ENCODE measurements around the gene FAM53B. TPM values are rescaled to one million over a fixed set of nuclear protein-coding genes. Genes with fewer than 3 reads are reported as not detected.

FAM53B gene
- total RNA-seq, 6 experiments from 2014 or later: 4.4 to 10.8 (median 4.8) TPM

DNA sequence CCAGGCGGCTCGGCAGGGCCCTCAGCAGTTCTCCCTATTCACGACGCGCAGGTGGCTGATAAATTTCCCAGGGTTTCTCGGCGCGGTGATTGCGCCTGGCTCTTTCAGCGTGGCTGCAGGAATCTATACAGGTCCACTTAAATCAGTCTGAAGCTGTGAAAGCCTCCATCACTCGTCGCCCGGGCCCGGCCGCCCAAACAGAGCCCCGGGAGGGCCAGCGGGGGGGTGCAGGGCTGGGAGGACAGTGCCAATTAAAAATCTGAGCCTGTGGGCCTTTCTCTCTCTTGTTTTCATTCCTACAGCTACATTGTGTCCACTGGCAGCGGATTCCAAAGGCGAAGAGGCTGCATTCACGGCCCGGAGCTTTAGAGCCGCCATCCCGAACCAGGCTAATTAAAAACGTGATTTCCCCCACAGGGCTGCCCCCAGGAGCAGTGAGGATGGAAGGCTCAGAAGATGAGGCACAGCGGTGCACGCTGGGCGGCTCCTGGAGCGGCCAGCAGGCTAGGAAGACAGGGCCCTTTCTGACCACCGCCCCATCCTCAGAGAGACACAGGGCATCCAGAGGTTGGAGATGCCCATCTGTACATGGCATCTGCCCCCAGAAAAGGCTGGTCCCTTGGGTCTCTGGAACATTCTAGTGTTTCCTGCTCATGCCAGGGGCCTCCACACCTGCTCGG, 100.7 kb downstream of the FAM53B start:
- no peak overlapping the region for H3K4me3 ChIP-seq
- no peaks in the 10 kb centered on the region for H3K27me3 ChIP-seq
- no peaks in the 10 kb centered on the region for H3K9me3 ChIP-seq
- intact Hi-C loops (cut with DNase I): no loop called here
- TF ChIP-seq, protein P1, sequence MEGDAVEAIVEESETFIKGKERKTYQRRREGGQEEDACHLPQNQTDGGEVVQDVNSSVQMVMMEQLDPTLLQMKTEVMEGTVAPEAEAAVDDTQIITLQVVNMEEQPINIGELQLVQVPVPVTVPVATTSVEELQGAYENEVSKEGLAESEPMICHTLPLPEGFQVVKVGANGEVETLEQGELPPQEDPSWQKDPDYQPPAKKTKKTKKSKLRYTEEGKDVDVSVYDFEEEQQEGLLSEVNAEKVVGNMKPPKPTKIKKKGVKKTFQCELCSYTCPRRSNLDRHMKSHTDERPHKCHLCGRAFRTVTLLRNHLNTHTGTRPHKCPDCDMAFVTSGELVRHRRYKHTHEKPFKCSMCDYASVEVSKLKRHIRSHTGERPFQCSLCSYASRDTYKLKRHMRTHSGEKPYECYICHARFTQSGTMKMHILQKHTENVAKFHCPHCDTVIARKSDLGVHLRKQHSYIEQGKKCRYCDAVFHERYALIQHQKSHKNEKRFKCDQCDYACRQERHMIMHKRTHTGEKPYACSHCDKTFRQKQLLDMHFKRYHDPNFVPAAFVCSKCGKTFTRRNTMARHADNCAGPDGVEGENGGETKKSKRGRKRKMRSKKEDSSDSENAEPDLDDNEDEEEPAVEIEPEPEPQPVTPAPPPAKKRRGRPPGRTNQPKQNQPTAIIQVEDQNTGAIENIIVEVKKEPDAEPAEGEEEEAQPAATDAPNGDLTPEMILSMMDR (IDR thresholded peaks at IDR 0.05): no peak
- no peak for TF ChIP-seq POLR2A (IDR thresholded peaks at IDR 0.05)
- H3K36me3 ChIP-seq: no peaks in the 10 kb centered on the region
- no peak for DNase-seq
- ATAC-seq: no peak
- WGBS (ENCODE audit: insufficient coverage, low coverage, low lambda C conversion rate, missing lambda C conversion rate): 99% methylated on average over 13 of the region's 30 CpGs
- H3K4me1 ChIP-seq: peaks cover 0 to 31% (median under 1%) of the 10 kb centered on the region in 4 donors
- H3K27ac ChIP-seq: no peak overlapping the region

DNA sequence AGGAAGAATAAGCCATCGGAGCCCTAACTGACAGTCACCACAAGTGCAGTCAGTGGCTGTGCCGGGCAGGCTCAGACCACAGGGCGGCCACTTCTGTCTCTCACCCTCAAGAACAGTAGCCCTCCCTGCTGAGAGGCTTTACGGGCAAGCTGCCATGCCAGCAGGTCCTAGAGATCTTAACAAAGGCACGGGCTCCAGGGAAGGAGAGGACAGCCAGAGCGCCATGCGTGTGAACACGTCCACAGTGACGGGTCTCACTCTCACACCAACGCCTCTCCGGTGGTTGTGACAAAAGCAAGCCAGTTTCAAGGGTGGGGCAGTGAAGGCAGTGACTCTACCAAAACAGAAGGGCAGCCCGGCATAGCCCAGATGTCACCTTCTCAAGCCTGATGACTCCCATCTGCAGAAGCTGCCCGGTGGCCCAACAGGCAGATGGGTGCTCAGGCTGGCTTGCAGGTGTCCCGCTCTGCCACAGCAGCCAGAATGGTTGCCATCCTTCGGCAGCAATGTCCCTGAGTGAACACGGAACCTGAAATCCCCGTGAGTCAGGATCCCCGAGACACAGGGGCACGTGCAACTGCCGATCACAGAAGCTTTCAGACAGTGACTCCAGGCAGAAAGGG, 102.0 kb downstream of the FAM53B start:
- peak overlapping the region in 1 of 3 donors; percentile 38 for H3K27ac ChIP-seq
- H3K27me3 ChIP-seq: no peaks in the 10 kb centered on the region

DNA sequence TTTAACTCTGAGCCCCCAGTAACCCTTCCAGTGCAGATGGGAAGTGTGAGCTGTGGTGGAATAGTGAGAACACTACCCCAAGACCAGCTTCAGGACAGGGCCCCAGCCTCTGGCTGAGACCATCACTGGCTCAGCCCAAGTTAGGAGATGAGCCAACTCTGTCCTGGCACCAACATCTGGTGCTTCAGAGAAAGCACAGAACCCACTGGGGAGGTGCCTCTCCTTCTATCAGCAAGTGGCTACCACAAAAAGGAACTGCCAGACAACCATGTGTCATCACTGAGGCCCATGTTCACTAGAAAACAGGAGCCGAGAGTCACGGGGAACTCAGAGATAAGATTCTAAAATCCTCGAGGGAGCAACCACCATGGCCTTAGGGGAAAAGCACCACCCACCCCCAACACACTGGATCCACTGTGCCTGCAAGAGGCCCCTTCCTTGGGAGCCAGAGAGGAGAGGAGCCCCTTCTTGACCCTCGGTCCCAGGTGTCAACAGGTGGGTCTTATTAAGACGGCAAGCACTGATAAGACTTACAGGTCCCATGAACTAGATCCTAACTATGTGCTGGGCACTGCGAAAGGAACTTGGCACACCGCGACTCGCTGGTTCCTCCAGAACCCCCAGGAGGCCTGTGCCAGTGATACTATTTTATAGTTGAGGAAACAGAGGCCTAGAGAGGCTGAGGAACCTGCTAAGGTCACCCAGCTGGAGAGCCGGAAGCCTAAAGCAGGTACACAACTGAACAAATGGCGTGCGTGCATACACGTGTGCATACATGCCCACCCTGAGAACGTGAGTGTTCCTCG, 102.7 kb downstream of the FAM53B start:
- peak in 3 of 4 donors; percentile 6 to 41 (median 32) for ATAC-seq
- intact Hi-C loops (cut with DNase I): no loop called here

More for the DNA sequence above, 102.0 kb downstream of the FAM53B start:
- DNase-seq (no peak), ATAC-seq (no peak)
- WGBS (ENCODE audit: insufficient coverage, low coverage, low lambda C conversion rate, missing lambda C conversion rate): 85% methylated on average over 8 of the region's 20 CpGs
- peaks cover 0 to 24% (median 0%) of the 10 kb centered on the region in 4 donors for H3K4me1 ChIP-seq
- H3K9me3 ChIP-seq: no peaks in the 10 kb centered on the region
- H3K4me3 ChIP-seq: no peak overlapping the region
- no peaks in the 10 kb centered on the region for H3K36me3 ChIP-seq
- intact Hi-C loops (cut with DNase I): no loop called here
- no peak for TF ChIP-seq POLR2A (IDR thresholded peaks at IDR 0.05)
- TF ChIP-seq, protein P1 (IDR thresholded peaks at IDR 0.05): no peak

DNA sequence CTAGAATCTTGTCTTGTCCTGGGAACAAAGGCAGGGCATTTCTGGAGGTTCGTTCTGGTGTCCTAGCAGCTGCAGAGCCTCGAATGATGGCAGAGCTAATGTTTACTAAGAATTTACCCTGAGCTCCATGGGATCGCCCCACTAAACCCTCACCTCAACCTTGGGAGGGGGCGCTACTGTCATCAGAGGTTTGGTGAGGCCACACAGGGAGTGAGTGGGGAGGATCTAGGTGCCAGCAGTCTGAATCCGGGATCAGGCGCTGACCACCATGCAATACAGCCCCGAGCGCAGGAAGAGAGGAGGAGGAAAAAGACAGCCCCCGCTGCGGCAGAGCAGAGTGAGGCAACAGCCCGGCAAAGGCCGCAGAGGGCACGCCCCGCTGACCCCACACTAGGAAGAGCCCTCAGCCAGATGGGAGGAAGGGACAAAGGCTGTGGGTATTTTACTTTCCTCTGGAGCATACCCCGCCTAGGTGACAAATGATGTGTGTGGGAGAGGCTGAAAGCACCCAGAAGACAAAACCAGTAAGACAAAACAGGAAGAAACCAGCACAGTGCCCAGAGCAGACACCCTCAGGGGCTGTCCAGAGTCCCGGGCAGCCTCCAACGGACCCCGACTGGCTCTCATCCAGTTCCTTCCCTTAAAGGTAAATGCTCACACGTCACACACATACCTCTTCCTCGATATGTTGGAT, 103.5 kb downstream of the FAM53B start:
- Histone ChIP-seq H3K4me1 (peaks cover 0 to 12% (median 0%) of the 10 kb centered on the region in 4 donors), H3K4me3 (no peak overlapping the region), H3K27ac (peak overlapping the region in 2 of 3 donors; percentile 13 to 38), H3K9me3 (no peaks in the 10 kb centered on the region), H3K27me3 (no peaks in the 10 kb centered on the region), H3K36me3 (no peaks in the 10 kb centered on the region)
- DNase-seq (no peak), ATAC-seq (peak; percentile 43 to 63 (median 56))
- intact Hi-C loops (cut with DNase I): no loop called here
- TF ChIP-seq, protein P1 (IDR thresholded peaks at IDR 0.05): no peak
- no peak for TF ChIP-seq POLR2A (IDR thresholded peaks at IDR 0.05)
- WGBS (ENCODE audit: insufficient coverage, low coverage, low lambda C conversion rate, missing lambda C conversion rate): 38% methylated on average over 13 of the region's 20 CpGs

More for the DNA sequence above, 102.7 kb downstream of the FAM53B start:
- Histone ChIP-seq H3K36me3 (no peaks in the 10 kb centered on the region), H3K27me3 (no peaks in the 10 kb centered on the region), H3K27ac (peak overlapping the region in 2 of 3 donors; percentile 13 to 38), H3K9me3 (no peaks in the 10 kb centered on the region), H3K4me1 (peaks cover 0 to 17% (median 0%) of the 10 kb centered on the region in 4 donors), H3K4me3 (no peak overlapping the region)
- WGBS (ENCODE audit: insufficient coverage, low coverage, low lambda C conversion rate, missing lambda C conversion rate): 59% methylated on average over 7 of the region's 15 CpGs
- TF ChIP-seq POLR2A (IDR thresholded peaks at IDR 0.05): no peak
- TF ChIP-seq, protein P1 (IDR thresholded peaks at IDR 0.05): no peak
- DNase-seq: no peak
